ENCODE data around the gene SCN2B.

SCN2B gene

GRCh38 chr11:118145285-118146227, 30.9 kb downstream of the SCN2B start:
- peak; percentile 88 for TF ChIP-seq CTCF (IDR thresholded peaks at IDR 0.05; ENCODE audit: low read depth, low read length)
- DNase-seq (ENCODE audit: extremely low read depth, low read depth): peak; percentile 15

GRCh38 chr11:118144301-118145268, 31.9 kb downstream of the SCN2B start:
- no peak for DNase-seq (ENCODE audit: extremely low read depth, low read depth)
- no peak for TF ChIP-seq CTCF (IDR thresholded peaks at IDR 0.05; ENCODE audit: low read depth, low read length)

- no peak for DNase-seq (ENCODE audit: extremely low read depth, low read depth)
- TF ChIP-seq CTCF (IDR thresholded peaks at IDR 0.05; ENCODE audit: low read depth, low read length): no peak
Observed at GRCh38 chr11:118143661-118144185, 32.7 kb downstream of the SCN2B start.

- no peak for TF ChIP-seq CTCF (IDR thresholded peaks at IDR 0.05; ENCODE audit: low read depth, low read length)
- no peak for DNase-seq (ENCODE audit: extremely low read depth, low read depth)
Observed at GRCh38 chr11:118142809-118143208, 33.6 kb downstream of the SCN2B start.

- TF ChIP-seq CTCF (IDR thresholded peaks at IDR 0.05; ENCODE audit: low read depth, low read length): no peak
- no peak for DNase-seq (ENCODE audit: extremely low read depth, low read depth)
Observed at GRCh38 chr11:118142081-118142480, 34.4 kb downstream of the SCN2B start.

GRCh38 chr11:118139578-118139977, 36.9 kb downstream of the SCN2B start:
- TF ChIP-seq CTCF (IDR thresholded peaks at IDR 0.05; ENCODE audit: low read depth, low read length): no peak

More at GRCh38 chr11:118139578-118139977, 36.9 kb downstream of the SCN2B start:
- DNase-seq (ENCODE audit: extremely low read depth, low read depth): no peak

All from AG09319 (cell line).